ENCODE results near the gene MCC.

The MCC gene

GRCh38 chr5:113376640-113377039, 111.6 kb downstream of the MCC start:
- Histone ChIP-seq H3K9ac (ENCODE audit: low read length) (no peak overlapping the region), H3K18ac (ENCODE audit: low read length) (no peak overlapping the region), H2AK5ac (ENCODE audit: low read length) (no peak overlapping the region), H3K36me3 (ENCODE audit: control insufficient read depth, insufficient read depth, low read length) (no peaks in the 10 kb centered on the region), H3K79me2 (ENCODE audit: control insufficient read depth, insufficient read depth, low read length) (no peaks in the 10 kb centered on the region), H3K4ac (ENCODE audit: low read depth, low read length) (no peak overlapping the region), H3K4me3 (ENCODE audit: low read length) (no peak overlapping the region), H3K27ac (ENCODE audit: low read depth, low read length) (no peak overlapping the region), H4K8ac (ENCODE audit: low read depth, low read length) (no peak overlapping the region), H3K4me2 (ENCODE audit: low read length) (no peak overlapping the region), H3K27me3 (ENCODE audit: insufficient read depth, low read length, poor library complexity) (no peaks in the 10 kb centered on the region), H2BK15ac (replicated peaks; ENCODE audit: low read depth) (no peak overlapping the region), H3K4me1 (ENCODE audit: control insufficient read depth, low read depth, low read length) (no peaks in the 10 kb centered on the region), H3K56ac (ENCODE audit: low read length) (no peak overlapping the region), H3K79me1 (ENCODE audit: low read length) (no peaks in the 10 kb centered on the region), H2BK120ac (ENCODE audit: low read depth, low read length) (no peak overlapping the region), H2BK5ac (ENCODE audit: low read length) (no peak overlapping the region), H4K5ac (ENCODE audit: low read length) (no peak overlapping the region), H3K23ac (ENCODE audit: low read length) (no peak overlapping the region)
- peak; percentile 72 for DNase-seq
- no CpG with 5 or more reads among the region's 3 CpGs for WGBS (ENCODE audit: extremely low coverage, insufficient coverage, low lambda C conversion rate)

- Histone ChIP-seq H3K18ac (ENCODE audit: low read length) (no peak overlapping the region), H3K27ac (ENCODE audit: low read depth, low read length) (no peak overlapping the region), H2BK5ac (ENCODE audit: low read length) (no peak overlapping the region), H3K4me3 (ENCODE audit: low read length) (no peak overlapping the region), H3K79me1 (ENCODE audit: low read length) (no peaks in the 10 kb centered on the region), H2BK120ac (ENCODE audit: low read depth, low read length) (no peak overlapping the region), H4K5ac (ENCODE audit: low read length) (no peak overlapping the region), H3K4ac (ENCODE audit: low read depth, low read length) (no peak overlapping the region), H3K4me1 (ENCODE audit: control insufficient read depth, low read depth, low read length) (no peaks in the 10 kb centered on the region), H2BK15ac (replicated peaks; ENCODE audit: low read depth) (no peak overlapping the region), H3K56ac (ENCODE audit: low read length) (no peak overlapping the region), H3K9ac (ENCODE audit: low read length) (no peak overlapping the region), H4K8ac (ENCODE audit: low read depth, low read length) (no peak overlapping the region), H3K36me3 (ENCODE audit: control insufficient read depth, insufficient read depth, low read length) (no peaks in the 10 kb centered on the region), H3K23ac (ENCODE audit: low read length) (no peak overlapping the region), H3K27me3 (ENCODE audit: insufficient read depth, low read length, poor library complexity) (no peaks in the 10 kb centered on the region), H3K4me2 (ENCODE audit: low read length) (no peak overlapping the region), H3K79me2 (ENCODE audit: control insufficient read depth, insufficient read depth, low read length) (no peaks in the 10 kb centered on the region), H2AK5ac (ENCODE audit: low read length) (no peak overlapping the region)
- no peak for DNase-seq
- no CpG with 5 or more reads among the region's 3 CpGs for WGBS (ENCODE audit: extremely low coverage, insufficient coverage, low lambda C conversion rate)
Measured at GRCh38 chr5:113375480-113376060, 112.7 kb downstream of the MCC start.

- Histone ChIP-seq H3K4me1 (ENCODE audit: control insufficient read depth, low read depth, low read length) (no peaks in the 10 kb centered on the region), H3K56ac (ENCODE audit: low read length) (no peak overlapping the region), H3K4ac (ENCODE audit: low read depth, low read length) (no peak overlapping the region), H2AK5ac (ENCODE audit: low read length) (no peak overlapping the region), H3K27me3 (ENCODE audit: insufficient read depth, low read length, poor library complexity) (no peaks in the 10 kb centered on the region), H3K23ac (ENCODE audit: low read length) (no peak overlapping the region), H3K36me3 (ENCODE audit: control insufficient read depth, insufficient read depth, low read length) (no peaks in the 10 kb centered on the region), H3K18ac (ENCODE audit: low read length) (no peak overlapping the region), H3K79me1 (ENCODE audit: low read length) (no peaks in the 10 kb centered on the region), H3K4me2 (ENCODE audit: low read length) (no peak overlapping the region), H4K5ac (ENCODE audit: low read length) (no peak overlapping the region), H4K8ac (ENCODE audit: low read depth, low read length) (no peak overlapping the region), H3K9ac (ENCODE audit: low read length) (no peak overlapping the region), H3K79me2 (ENCODE audit: control insufficient read depth, insufficient read depth, low read length) (no peaks in the 10 kb centered on the region), H2BK5ac (ENCODE audit: low read length) (no peak overlapping the region), H3K4me3 (ENCODE audit: low read length) (no peak overlapping the region), H3K27ac (ENCODE audit: low read depth, low read length) (no peak overlapping the region), H2BK120ac (ENCODE audit: low read depth, low read length) (no peak overlapping the region), H2BK15ac (replicated peaks; ENCODE audit: low read depth) (no peak overlapping the region)
- no CpG with 5 or more reads among the region's 3 CpGs for WGBS (ENCODE audit: extremely low coverage, insufficient coverage, low lambda C conversion rate)
- DNase-seq = no peak
Measured at GRCh38 chr5:113373426-113373825, 114.8 kb downstream of the MCC start.

GRCh38 chr5:113371721-113372196, 116.5 kb downstream of the MCC start:
- Histone ChIP-seq H3K23ac (ENCODE audit: low read length) (no peak overlapping the region), H3K79me2 (ENCODE audit: control insufficient read depth, insufficient read depth, low read length) (no peaks in the 10 kb centered on the region), H3K56ac (ENCODE audit: low read length) (no peak overlapping the region), H3K27me3 (ENCODE audit: insufficient read depth, low read length, poor library complexity) (no peaks in the 10 kb centered on the region), H3K36me3 (ENCODE audit: control insufficient read depth, insufficient read depth, low read length) (no peaks in the 10 kb centered on the region), H4K8ac (ENCODE audit: low read depth, low read length) (no peak overlapping the region), H4K5ac (ENCODE audit: low read length) (no peak overlapping the region), H3K4ac (ENCODE audit: low read depth, low read length) (no peak overlapping the region), H3K18ac (ENCODE audit: low read length) (no peak overlapping the region), H2BK5ac (ENCODE audit: low read length) (no peak overlapping the region), H3K27ac (ENCODE audit: low read depth, low read length) (no peak overlapping the region), H2BK120ac (ENCODE audit: low read depth, low read length) (no peak overlapping the region), H3K4me1 (ENCODE audit: control insufficient read depth, low read depth, low read length) (peaks cover 2% of the 10 kb centered on the region), H3K4me3 (ENCODE audit: low read length) (no peak overlapping the region), H3K79me1 (ENCODE audit: low read length) (no peaks in the 10 kb centered on the region), H3K4me2 (ENCODE audit: low read length) (no peak overlapping the region), H2BK15ac (replicated peaks; ENCODE audit: low read depth) (no peak overlapping the region), H2AK5ac (ENCODE audit: low read length) (no peak overlapping the region), H3K9ac (ENCODE audit: low read length) (no peak overlapping the region)
- no peak for DNase-seq
- WGBS (ENCODE audit: extremely low coverage, insufficient coverage, low lambda C conversion rate) = no CpG with 5 or more reads among the region's 2 CpGs

GRCh38 chr5:113367586-113367985, 120.7 kb downstream of the MCC start:
- Histone ChIP-seq H3K36me3 (ENCODE audit: control insufficient read depth, insufficient read depth, low read length) (no peaks in the 10 kb centered on the region), H2BK5ac (ENCODE audit: low read length) (no peak overlapping the region), H3K56ac (ENCODE audit: low read length) (no peak overlapping the region), H2AK5ac (ENCODE audit: low read length) (no peak overlapping the region), H3K27ac (ENCODE audit: low read depth, low read length) (no peak overlapping the region), H3K27me3 (ENCODE audit: insufficient read depth, low read length, poor library complexity) (no peaks in the 10 kb centered on the region), H2BK15ac (replicated peaks; ENCODE audit: low read depth) (no peak overlapping the region), H3K4ac (ENCODE audit: low read depth, low read length) (no peak overlapping the region), H3K9ac (ENCODE audit: low read length) (no peak overlapping the region), H3K4me3 (ENCODE audit: low read length) (no peak overlapping the region), H3K18ac (ENCODE audit: low read length) (no peak overlapping the region), H4K5ac (ENCODE audit: low read length) (no peak overlapping the region), H3K79me2 (ENCODE audit: control insufficient read depth, insufficient read depth, low read length) (no peaks in the 10 kb centered on the region), H4K8ac (ENCODE audit: low read depth, low read length) (no peak overlapping the region), H3K79me1 (ENCODE audit: low read length) (no peaks in the 10 kb centered on the region), H3K4me2 (ENCODE audit: low read length) (no peak overlapping the region), H3K23ac (ENCODE audit: low read length) (no peak overlapping the region), H2BK120ac (ENCODE audit: low read depth, low read length) (no peak overlapping the region), H3K4me1 (ENCODE audit: control insufficient read depth, low read depth, low read length) (peaks cover 2% of the 10 kb centered on the region)
- DNase-seq = peak; percentile 95
- WGBS (ENCODE audit: extremely low coverage, insufficient coverage, low lambda C conversion rate) = no CpG with 5 or more reads among the region's 1 CpG

GRCh38 chr5:113364466-113364865, 123.8 kb downstream of the MCC start:
- Histone ChIP-seq H4K5ac (ENCODE audit: low read length) (no peak overlapping the region), H3K4me3 (ENCODE audit: low read length) (no peak overlapping the region), H2BK120ac (ENCODE audit: low read depth, low read length) (no peak overlapping the region), H4K8ac (ENCODE audit: low read depth, low read length) (no peak overlapping the region), H3K79me1 (ENCODE audit: low read length) (no peaks in the 10 kb centered on the region), H3K4me1 (ENCODE audit: control insufficient read depth, low read depth, low read length) (peaks cover 2% of the 10 kb centered on the region), H3K36me3 (ENCODE audit: control insufficient read depth, insufficient read depth, low read length) (no peaks in the 10 kb centered on the region), H3K4me2 (ENCODE audit: low read length) (no peak overlapping the region), H3K27me3 (ENCODE audit: insufficient read depth, low read length, poor library complexity) (no peaks in the 10 kb centered on the region), H3K27ac (ENCODE audit: low read depth, low read length) (no peak overlapping the region), H2AK5ac (ENCODE audit: low read length) (no peak overlapping the region), H3K9ac (ENCODE audit: low read length) (no peak overlapping the region), H3K18ac (ENCODE audit: low read length) (no peak overlapping the region), H3K79me2 (ENCODE audit: control insufficient read depth, insufficient read depth, low read length) (no peaks in the 10 kb centered on the region), H3K56ac (ENCODE audit: low read length) (no peak overlapping the region), H2BK15ac (replicated peaks; ENCODE audit: low read depth) (no peak overlapping the region), H2BK5ac (ENCODE audit: low read length) (no peak overlapping the region), H3K23ac (ENCODE audit: low read length) (no peak overlapping the region), H3K4ac (ENCODE audit: low read depth, low read length) (no peak overlapping the region)
- DNase-seq = peak; percentile 27
- WGBS (ENCODE audit: extremely low coverage, insufficient coverage, low lambda C conversion rate) = no CpG with 5 or more reads among the region's 1 CpG

Measured in mesendoderm (in vitro differentiated cells).